ENCODE measurements around the gene EIF3F. TPM values are rescaled to one million over a fixed set of nuclear protein-coding genes. Genes with fewer than 3 reads are reported as not detected.

Gene EIF3F
- total and polyA plus RNA-seq, 10 of the 15 experiments (the other 5 are each of a cell fraction or from before 2014, with no cell fraction given), result 81.3 to 461 (median 213) TPM

GRCh38 chr11:8049084-8049483 lies 61.9 kb downstream of the EIF3F start (continued):
- no peak for TF ChIP-seq E4F1 (IDR thresholded peaks at IDR 0.05; ENCODE audit: borderline replicate concordance, partially characterized antibody)

Small RNA genes lying within 50 kb of the gene (small RNA-seq; reads per million reads assigned to genes)
- not detected for gene COX6CP5

Other genes with a start within 250 kb of the EIF3F start
- gene OR5P2, start 190.4 kb upstream of the EIF3F start, total RNA-seq (2014; rRNA removed), result not detected in 2 replicates
- gene OR5P2, start 190.4 kb upstream of the EIF3F start, total RNA-seq (2014; rRNA removed; fragmentation: Illumina TruSeq; extraction: Trizol), result not detected in 2 replicates
- gene OR5P2, start 190.4 kb upstream of the EIF3F start, total RNA-seq (2021), result not detected in 2 replicates
- gene OR5P2, start 190.4 kb upstream of the EIF3F start, polyA plus RNA-seq (2011; rRNA removed), result not detected in 2 replicates
- gene OR5P2, start 190.4 kb upstream of the EIF3F start, polyA plus RNA-seq (2014; fragmentation: Illumina TruSeq; extraction: Trizol), result not detected in 2 replicates
- gene OR5P2, start 190.4 kb upstream of the EIF3F start, polyA plus RNA-seq (2014; fragmentation: Nextera tagmentation; extraction: Ambion mirVana), result not detected
- not detected in 2 replicates for gene OR5P2, start 190.4 kb upstream of the EIF3F start, polyA plus RNA-seq (2014; rRNA removed)
- gene OR5P2, start 190.4 kb upstream of the EIF3F start, polyA plus RNA-seq (2016; fragmentation: Nextera tagmentation; extraction: Ambion mirVana), result not detected
- not detected in 2 replicates for gene OR5P3, start 156.5 kb upstream of the EIF3F start, total RNA-seq (2014; rRNA removed)
- gene OR5P3, start 156.5 kb upstream of the EIF3F start, total RNA-seq (2014; rRNA removed; fragmentation: Illumina TruSeq; extraction: Trizol), result not detected in 2 replicates
- not detected in 2 replicates for gene OR5P3, start 156.5 kb upstream of the EIF3F start, total RNA-seq (2021)
- gene OR5P3, start 156.5 kb upstream of the EIF3F start, polyA plus RNA-seq (2011; rRNA removed), result not detected in 2 replicates
- gene OR5P3, start 156.5 kb upstream of the EIF3F start, polyA plus RNA-seq (2014; fragmentation: Illumina TruSeq; extraction: Trizol), result not detected in 2 replicates
- gene OR5P3, start 156.5 kb upstream of the EIF3F start, polyA plus RNA-seq (2014; fragmentation: Nextera tagmentation; extraction: Ambion mirVana), result not detected
- not detected in 2 replicates for gene OR5P3, start 156.5 kb upstream of the EIF3F start, polyA plus RNA-seq (2014; rRNA removed)
- gene OR5P3, start 156.5 kb upstream of the EIF3F start, polyA plus RNA-seq (2016; fragmentation: Nextera tagmentation; extraction: Ambion mirVana), result not detected
- not detected in 2 replicates for gene OR10A6, start 56.1 kb upstream of the EIF3F start, total RNA-seq (2014; rRNA removed)
- gene OR10A6, start 56.1 kb upstream of the EIF3F start, total RNA-seq (2014; rRNA removed; fragmentation: Illumina TruSeq; extraction: Trizol), result not detected in 2 replicates
- gene OR10A6, start 56.1 kb upstream of the EIF3F start, total RNA-seq (2021), result not detected in 2 replicates
- not detected in 2 replicates for gene OR10A6, start 56.1 kb upstream of the EIF3F start, polyA plus RNA-seq (2011; rRNA removed)
- not detected in 2 replicates for gene OR10A6, start 56.1 kb upstream of the EIF3F start, polyA plus RNA-seq (2014; fragmentation: Illumina TruSeq; extraction: Trizol)
- gene OR10A6, start 56.1 kb upstream of the EIF3F start, polyA plus RNA-seq (2014; fragmentation: Nextera tagmentation; extraction: Ambion mirVana), result not detected
- not detected in 2 replicates for gene OR10A6, start 56.1 kb upstream of the EIF3F start, polyA plus RNA-seq (2014; rRNA removed)
- gene OR10A6, start 56.1 kb upstream of the EIF3F start, polyA plus RNA-seq (2016; fragmentation: Nextera tagmentation; extraction: Ambion mirVana), result not detected
- gene OR10A3, start 45.6 kb upstream of the EIF3F start, total RNA-seq (2014; rRNA removed), result not detected in 2 replicates
- not detected in 2 replicates for gene OR10A3, start 45.6 kb upstream of the EIF3F start, total RNA-seq (2014; rRNA removed; fragmentation: Illumina TruSeq; extraction: Trizol)
- gene OR10A3, start 45.6 kb upstream of the EIF3F start, total RNA-seq (2021), result not detected in 2 replicates
- gene OR10A3, start 45.6 kb upstream of the EIF3F start, polyA plus RNA-seq (2011; rRNA removed), result 0.04 TPM in 1 of 2 replicates, not detected in the other
- gene OR10A3, start 45.6 kb upstream of the EIF3F start, polyA plus RNA-seq (2014; fragmentation: Illumina TruSeq; extraction: Trizol), result not detected in 2 replicates
- not detected for gene OR10A3, start 45.6 kb upstream of the EIF3F start, polyA plus RNA-seq (2014; fragmentation: Nextera tagmentation; extraction: Ambion mirVana)
- gene OR10A3, start 45.6 kb upstream of the EIF3F start, polyA plus RNA-seq (2014; rRNA removed), result not detected in 2 replicates
- not detected for gene OR10A3, start 45.6 kb upstream of the EIF3F start, polyA plus RNA-seq (2016; fragmentation: Nextera tagmentation; extraction: Ambion mirVana)
- not detected in 2 replicates for gene NLRP10, start 21.9 kb upstream of the EIF3F start, total RNA-seq (2014; rRNA removed)
- gene NLRP10, start 21.9 kb upstream of the EIF3F start, total RNA-seq (2014; rRNA removed; fragmentation: Illumina TruSeq; extraction: Trizol), result not detected in 2 replicates
- not detected in 2 replicates for gene NLRP10, start 21.9 kb upstream of the EIF3F start, total RNA-seq (2021)
- gene NLRP10, start 21.9 kb upstream of the EIF3F start, polyA plus RNA-seq (2011; rRNA removed), result 0.04 TPM in 1 of 2 replicates, not detected in the other
- not detected in 2 replicates for gene NLRP10, start 21.9 kb upstream of the EIF3F start, polyA plus RNA-seq (2014; fragmentation: Illumina TruSeq; extraction: Trizol)
- not detected for gene NLRP10, start 21.9 kb upstream of the EIF3F start, polyA plus RNA-seq (2014; fragmentation: Nextera tagmentation; extraction: Ambion mirVana)
- gene NLRP10, start 21.9 kb upstream of the EIF3F start, polyA plus RNA-seq (2014; rRNA removed), result not detected in 2 replicates
- not detected for gene NLRP10, start 21.9 kb upstream of the EIF3F start, polyA plus RNA-seq (2016; fragmentation: Nextera tagmentation; extraction: Ambion mirVana)
- gene TUB, start 93.9 kb downstream of the EIF3F start, total RNA-seq (2014; rRNA removed), result not detected in 2 replicates
- gene TUB, start 93.9 kb downstream of the EIF3F start, total RNA-seq (2014; rRNA removed; fragmentation: Illumina TruSeq; extraction: Trizol), result not detected in 2 replicates
- gene TUB, start 93.9 kb downstream of the EIF3F start, total RNA-seq (2021), result 0.13 TPM in 1 of 2 replicates, not detected in the other
- 0.01 and 0.04 TPM in 2 replicates for gene TUB, start 93.9 kb downstream of the EIF3F start, polyA plus RNA-seq (2011; rRNA removed)
- gene TUB, start 93.9 kb downstream of the EIF3F start, polyA plus RNA-seq (2014; fragmentation: Illumina TruSeq; extraction: Trizol), result 0.01 TPM in 1 of 2 replicates, not detected in the other
- under 1 TPM in 1 of 2 experiments, not detected in 1; 0.06 TPM for gene TUB, start 93.9 kb downstream of the EIF3F start, polyA plus RNA-seq (2014; fragmentation: Nextera tagmentation; extraction: Ambion mirVana)
- 0.01 TPM in 1 of 2 replicates, not detected in the other for gene TUB, start 93.9 kb downstream of the EIF3F start, polyA plus RNA-seq (2014; rRNA removed)
- gene TUB, start 93.9 kb downstream of the EIF3F start, polyA plus RNA-seq (2016; fragmentation: Nextera tagmentation; extraction: Ambion mirVana), result not detected
- 1.9 and 2.0 TPM in 2 replicates for gene RIC3, start 181.7 kb downstream of the EIF3F start, total RNA-seq (2014; rRNA removed)
- gene RIC3, start 181.7 kb downstream of the EIF3F start, total RNA-seq (2014; rRNA removed; fragmentation: Illumina TruSeq; extraction: Trizol), result 2.3 and 2.8 TPM in 2 replicates
- 2.1 and 2.9 TPM in 2 replicates for gene RIC3, start 181.7 kb downstream of the EIF3F start, total RNA-seq (2021)
- gene RIC3, start 181.7 kb downstream of the EIF3F start, polyA plus RNA-seq (2011; rRNA removed), result 8.9 and 13.0 TPM in 2 replicates
- 3.2 and 4.7 TPM in 2 replicates for gene RIC3, start 181.7 kb downstream of the EIF3F start, polyA plus RNA-seq (2014; fragmentation: Illumina TruSeq; extraction: Trizol)
- gene RIC3, start 181.7 kb downstream of the EIF3F start, polyA plus RNA-seq (2014; fragmentation: Nextera tagmentation; extraction: Ambion mirVana), result 1 to 10 TPM in 1 of 2 experiments, under 1 TPM in 1; 0.90 to 1.3 TPM
- gene RIC3, start 181.7 kb downstream of the EIF3F start, polyA plus RNA-seq (2014; rRNA removed), result 4.1 and 4.2 TPM in 2 replicates
- 1 to 10 TPM; 1.4 to 1.9 TPM for gene RIC3, start 181.7 kb downstream of the EIF3F start, polyA plus RNA-seq (2016; fragmentation: Nextera tagmentation; extraction: Ambion mirVana)